GM23248 (cell line): ENCODE data around the gene FKBP1B.

ENCODE experiments used
- EZH2 ChIP-seq: fragments of 200-600 bp; sonication (generic); IDR thresholded peaks from 2 replicates; pipeline ENCODE4 v1.6.1; 2018; ENCODE audit warnings: antibody characterized with exemption, mild to moderate bottlenecking; ENCODE audit not compliant: insufficient read depth, poor library complexity, severe bottlenecking
- EZH2phosphoT487 ChIP-seq: fragments of 200-600 bp; sonication (generic); IDR thresholded peaks from 2 replicates; pipeline ENCODE4 v1.6.1; 2018; ENCODE audit warnings: antibody characterized with exemption, moderate library complexity, mild to moderate bottlenecking, low read depth; ENCODE audit not compliant: insufficient read depth

DNA sequence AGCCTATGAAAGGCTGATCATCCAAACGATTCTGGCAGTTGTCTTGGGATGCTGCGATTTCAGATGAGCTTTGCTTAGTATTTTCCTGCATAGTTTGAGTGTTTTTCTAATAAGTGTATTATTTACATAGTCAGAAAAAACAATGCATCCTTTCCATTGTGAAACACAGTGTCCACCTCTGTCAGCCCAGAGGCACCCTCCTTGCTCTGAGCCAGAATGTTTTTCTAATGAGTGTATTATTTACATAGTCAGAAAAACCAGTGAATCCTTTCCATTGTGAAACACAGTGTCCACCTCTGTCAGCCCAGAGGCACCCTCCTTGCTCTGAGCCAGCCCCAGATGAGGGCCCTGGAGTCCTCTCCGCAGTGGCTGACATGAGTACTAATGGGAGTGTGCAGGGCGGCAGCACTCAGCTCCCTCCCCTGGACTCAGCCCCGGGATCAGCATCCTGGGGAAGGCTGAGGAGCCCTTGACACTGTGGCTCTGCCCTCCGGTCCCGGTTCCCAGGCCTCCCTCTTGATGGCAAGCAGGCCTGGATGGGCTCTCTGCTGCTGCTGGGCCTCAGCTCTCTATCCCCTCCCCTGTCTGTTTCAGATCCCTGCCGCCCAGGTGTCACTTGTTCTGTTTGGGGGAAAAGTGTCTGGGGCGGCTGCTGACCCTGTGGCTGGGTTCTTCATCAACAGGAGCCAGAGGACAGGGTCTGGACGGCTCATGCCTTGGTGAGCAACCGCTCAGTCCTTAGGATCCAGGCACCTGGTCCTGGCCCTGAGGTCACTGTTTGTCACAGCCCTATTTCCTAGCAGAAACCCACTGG, 33.8 kb upstream of the FKBP1B start:
- TF ChIP-seq EZH2phosphoT487 (no peak), EZH2 (no peak)
